Neuron (in vitro differentiated cells): ENCODE measurements around the gene CHAC1.
A peak's percentile ranks its signal among the peaks of the same experiment; 100 is the strongest.

ENCODE experiments used
- H2AFZ ChIP-seq: one replicate; pipeline ENCODE4 v1.6.1; 2013; ENCODE audit warnings: low read depth, mild to moderate bottlenecking, inconsistent platforms, low read length, moderate library complexity
- H3K27me3 ChIP-seq: one replicate; pipeline ENCODE4 v1.6.1; 2013; ENCODE audit warnings: low read length; ENCODE audit not compliant: insufficient read depth
- H3K36me3 ChIP-seq: one replicate; pipeline ENCODE4 v1.6.1; 2013; ENCODE audit warnings: low read length; ENCODE audit not compliant: insufficient read depth
- H3K4me1 ChIP-seq: one replicate; pipeline ENCODE4 v1.6.1; 2013; ENCODE audit warnings: low read length; ENCODE audit not compliant: insufficient read depth
- H3K4me3 ChIP-seq: 2 replicates; pipeline ENCODE4 v1.5.1; 2013; ENCODE audit warnings: mild to moderate bottlenecking, low read length, moderate library complexity
- H3K9me3 ChIP-seq: one replicate; pipeline ENCODE4 v1.6.1; 2013; ENCODE audit warnings: low read length

The CHAC1 gene

GRCh38 chr15:40952901-40953712 is at the start of gene CHAC1:
Gene CHAC1 (plus strand): TSS chr15:40953471. CDS start chr15:40953584, 113 bp downstream.
- H3K4me1 ChIP-seq: no peaks in the 10 kb centered on the region
- H2AFZ ChIP-seq: peak within 1 kb of the TSS; percentile 86
- H3K4me3 ChIP-seq: peak within 1 kb of the TSS; percentile 58
- no peaks in the 10 kb centered on the region for H3K36me3 ChIP-seq
- no peaks in the 10 kb centered on the region for H3K9me3 ChIP-seq
- H3K27me3 ChIP-seq: peaks cover 19% of the 10 kb centered on the region

- Histone ChIP-seq H3K27me3 (no peaks in the 10 kb centered on the region), H2AFZ (no peak overlapping the region), H3K4me3 (no peak overlapping the region), H3K36me3 (peaks cover 31% of the 10 kb centered on the region), H3K9me3 (no peaks in the 10 kb centered on the region), H3K4me1 (no peaks in the 10 kb centered on the region)
Observed at GRCh38 chr15:40904552-40905201, 48.6 kb upstream of the CHAC1 start.

GRCh38 chr15:40906091-40906990 is 46.9 kb upstream of the CHAC1 start:
- no peak overlapping the region for H2AFZ ChIP-seq
- H3K36me3 ChIP-seq: peaks cover 15% of the 10 kb centered on the region
- H3K4me3 ChIP-seq: no peak overlapping the region
- peaks cover 10% of the 10 kb centered on the region for H3K4me1 ChIP-seq
- H3K27me3 ChIP-seq: no peaks in the 10 kb centered on the region
- H3K9me3 ChIP-seq: no peaks in the 10 kb centered on the region

GRCh38 chr15:40906991-40907802 is 46.1 kb upstream of the CHAC1 start:
- H2AFZ ChIP-seq: no peak overlapping the region
- no peaks in the 10 kb centered on the region for H3K9me3 ChIP-seq
- peaks cover 11% of the 10 kb centered on the region for H3K4me1 ChIP-seq
- no peaks in the 10 kb centered on the region for H3K27me3 ChIP-seq
- H3K4me3 ChIP-seq: no peak overlapping the region
- peaks cover 15% of the 10 kb centered on the region for H3K36me3 ChIP-seq

GRCh38 chr15:40908095-40908494 is 45.2 kb upstream of the CHAC1 start:
- H3K9me3 ChIP-seq: no peaks in the 10 kb centered on the region
- H2AFZ ChIP-seq: no peak overlapping the region
- no peak overlapping the region for H3K4me3 ChIP-seq
- H3K27me3 ChIP-seq: no peaks in the 10 kb centered on the region
- peaks cover 11% of the 10 kb centered on the region for H3K4me1 ChIP-seq
- H3K36me3 ChIP-seq: peaks cover 8% of the 10 kb centered on the region

- H3K27me3 ChIP-seq: no peaks in the 10 kb centered on the region
- H3K36me3 ChIP-seq: peaks cover 3% of the 10 kb centered on the region
- peaks cover 11% of the 10 kb centered on the region for H3K4me1 ChIP-seq
- no peak overlapping the region for H3K4me3 ChIP-seq
- no peaks in the 10 kb centered on the region for H3K9me3 ChIP-seq
- no peak overlapping the region for H2AFZ ChIP-seq
Observed at GRCh38 chr15:40909662-40910630, 43.3 kb upstream of the CHAC1 start.

- Histone ChIP-seq H3K36me3 (no peaks in the 10 kb centered on the region), H3K4me3 (no peak overlapping the region), H2AFZ (peak overlapping the region; percentile 1), H3K4me1 (peaks cover 11% of the 10 kb centered on the region), H3K27me3 (no peaks in the 10 kb centered on the region), H3K9me3 (no peaks in the 10 kb centered on the region)
Observed at GRCh38 chr15:40911141-40911540, 42.1 kb upstream of the CHAC1 start.

GRCh38 chr15:40911693-40912092 is 41.6 kb upstream of the CHAC1 start:
- Histone ChIP-seq H3K4me1 (peaks cover 11% of the 10 kb centered on the region), H3K9me3 (no peaks in the 10 kb centered on the region), H3K36me3 (no peaks in the 10 kb centered on the region), H3K27me3 (peaks cover 3% of the 10 kb centered on the region), H2AFZ (no peak overlapping the region), H3K4me3 (no peak overlapping the region)

- Histone ChIP-seq H3K36me3 (no peaks in the 10 kb centered on the region), H3K4me3 (no peak overlapping the region), H3K4me1 (peaks cover 11% of the 10 kb centered on the region), H3K27me3 (peaks cover 3% of the 10 kb centered on the region), H2AFZ (no peak overlapping the region), H3K9me3 (no peaks in the 10 kb centered on the region)
Observed at GRCh38 chr15:40912478-40912877, 40.8 kb upstream of the CHAC1 start.

- peaks cover 11% of the 10 kb centered on the region for H3K4me1 ChIP-seq
- H2AFZ ChIP-seq: no peak overlapping the region
- H3K27me3 ChIP-seq: peaks cover 15% of the 10 kb centered on the region
- H3K4me3 ChIP-seq: no peak overlapping the region
- no peaks in the 10 kb centered on the region for H3K36me3 ChIP-seq
- no peaks in the 10 kb centered on the region for H3K9me3 ChIP-seq
Observed at GRCh38 chr15:40914013-40914412, 39.3 kb upstream of the CHAC1 start.

GRCh38 chr15:40914486-40914885 is 38.8 kb upstream of the CHAC1 start:
- Histone ChIP-seq H3K4me3 (no peak overlapping the region), H3K9me3 (no peaks in the 10 kb centered on the region), H2AFZ (no peak overlapping the region), H3K4me1 (peaks cover 11% of the 10 kb centered on the region), H3K36me3 (no peaks in the 10 kb centered on the region), H3K27me3 (peaks cover 16% of the 10 kb centered on the region)
